HEK293 (cell line): ENCODE data around the gene ACAP2.

Experiments used
- CTCF ChIA-PET: fragments of 350-600 bp; formaldehyde crosslinking; extraction: SDS; loops from one replicate; lab custom pipeline; 2021; ENCODE audit warnings: antibody characterized with exemption; lab: Yijun Ruan, JAX
- POLR2A ChIA-PET: fragments of 300-600 bp; formaldehyde crosslinking; extraction: SDS; loops from one replicate; lab custom pipeline; 2020; ENCODE audit warnings: antibody characterized with exemption, inconsistent platforms; lab: Yijun Ruan, JAX
- H3K27ac ChIP-seq: fragments of 200-500 bp; sonication (Bioruptor generic); 2 replicates; pipeline ENCODE4 v1.5.1; 2014; ENCODE audit warnings: low read depth, low read length, control low read depth, inconsistent platforms; ENCODE audit errors: extremely low read depth
- H3K36me3 ChIP-seq, 2 experiments: fragments of 200-500 bp in 1 of 2; sonication (Bioruptor generic) in 1 of 2; 1 replicate in 1 of 2; 2 replicates in 1 of 2; pipeline ENCODE4 v1.5.1; 2014 to 2017; ENCODE audit warnings: inconsistent platforms in 2 of 2, low read length in 2 of 2; ENCODE audit not compliant: control insufficient read depth in 2 of 2, insufficient read depth in 1 of 2
- H3K4me1 ChIP-seq: fragments of 200-500 bp; sonication (Bioruptor generic); 2 replicates; pipeline ENCODE4 v1.5.1; 2014; ENCODE audit warnings: mild to moderate bottlenecking, low read length, inconsistent platforms; ENCODE audit not compliant: control insufficient read depth, insufficient read depth
- H3K4me3 ChIP-seq: 2 replicates; pipeline ENCODE4 v1.5.1; 2011; ENCODE audit warnings: low read depth, mild to moderate bottlenecking, control low read depth, low read length, moderate library complexity
- H3K9me3 ChIP-seq: fragments of 200-500 bp; sonication (Bioruptor generic); 2 replicates; pipeline ENCODE4 v1.5.1; 2014; ENCODE audit warnings: low read depth, low read length, inconsistent platforms; ENCODE audit not compliant: control insufficient read depth, insufficient read depth
- GLIS1 ChIP-seq: fragments of 450-650 bp; formaldehyde crosslinking; IDR thresholded peaks from 2 replicates; pipeline ENCODE4 v1.5.1; 2016; ENCODE audit warnings: missing biosample characterization, missing genetic modification characterization
- KLF9 ChIP-seq: fragments of 450-650 bp; formaldehyde crosslinking; IDR thresholded peaks from 2 replicates; pipeline ENCODE4 v1.5.1; 2016; ENCODE audit warnings: missing biosample characterization, missing genetic modification characterization, low read depth
- SCRT2 ChIP-seq: fragments of 450-650 bp; formaldehyde crosslinking; IDR thresholded peaks from 2 replicates; pipeline ENCODE4 v1.5.1; 2016; ENCODE audit warnings: missing biosample characterization, missing genetic modification characterization
- SP2 ChIP-seq: fragments of 450-650 bp; formaldehyde crosslinking; IDR thresholded peaks from 2 replicates; pipeline ENCODE4 v1.5.1; 2016; ENCODE audit warnings: missing biosample characterization, missing genetic modification characterization
- SP3 ChIP-seq: fragments of 450-650 bp; formaldehyde crosslinking; IDR thresholded peaks from 2 replicates; pipeline ENCODE4 v1.5.1; 2016; ENCODE audit warnings: missing biosample characterization, missing genetic modification characterization
- TCF7L2 ChIP-seq: IDR thresholded peaks from 2 replicates; pipeline ENCODE4 v1.6.1; 2011; ENCODE audit warnings: low read depth, mild to moderate bottlenecking, inconsistent platforms, low read length, moderate library complexity, borderline replicate concordance
- ZBTB8A ChIP-seq: fragments of 450-650 bp; formaldehyde crosslinking; IDR thresholded peaks from 2 replicates; pipeline ENCODE4 v1.5.1; 2016; ENCODE audit warnings: missing biosample characterization, missing genetic modification characterization
- ZNF114 ChIP-seq: fragments of 450-650 bp; formaldehyde crosslinking; IDR thresholded peaks from 2 replicates; pipeline ENCODE4 v1.5.0; 2017; ENCODE audit warnings: missing biosample characterization, missing genetic modification characterization
- ZNF146 ChIP-seq: fragments of 450-650 bp; formaldehyde crosslinking; IDR thresholded peaks from 2 replicates; pipeline ENCODE4 v1.5.1; 2016; ENCODE audit warnings: missing biosample characterization, missing genetic modification characterization
- ZNF202 ChIP-seq: fragments of 450-650 bp; formaldehyde crosslinking; IDR thresholded peaks from 2 replicates; pipeline ENCODE4 v1.5.1; 2016; ENCODE audit warnings: missing biosample characterization, missing genetic modification characterization, borderline replicate concordance
- ZNF292 ChIP-seq: fragments of 450-650 bp; formaldehyde crosslinking; IDR thresholded peaks from 2 replicates; pipeline ENCODE4 v1.5.1; 2016; ENCODE audit warnings: low read depth, missing biosample characterization, missing genetic modification characterization, borderline replicate concordance
- ZNF335 ChIP-seq: fragments of 450-650 bp; formaldehyde crosslinking; conservative IDR thresholded peaks from 2 replicates; pipeline ENCODE4 v1.5.1; 2016; ENCODE audit warnings: missing biosample characterization, missing genetic modification characterization
- ZNF830 ChIP-seq: fragments of 450-650 bp; IDR thresholded peaks from 2 replicates; pipeline ENCODE4 v1.5.0; 2018; ENCODE audit warnings: missing biosample characterization, missing genetic modification characterization, low read depth, mild to moderate bottlenecking, moderate library complexity
- ZSCAN30 ChIP-seq: fragments of 450-650 bp; IDR thresholded peaks from 2 replicates; pipeline ENCODE4 v1.5.1; 2018; ENCODE audit warnings: missing biosample characterization, mild to moderate bottlenecking, missing genetic modification characterization, moderate library complexity
- TF ChIP-seq, protein P1 (sequence below): fragments of 450-650 bp; formaldehyde crosslinking; IDR thresholded peaks from 2 replicates; pipeline ENCODE4 v1.5.1; 2016; ENCODE audit warnings: missing biosample characterization, missing genetic modification characterization, low read depth
- TF ChIP-seq, protein P2 (sequence below): fragments of 450-650 bp; formaldehyde crosslinking; IDR thresholded peaks from 2 replicates; pipeline ENCODE4 v1.5.1; 2016; ENCODE audit warnings: missing biosample characterization, missing genetic modification characterization
- TF ChIP-seq, protein P3 (sequence below): fragments of 450-650 bp; formaldehyde crosslinking; IDR thresholded peaks from 2 replicates; pipeline ENCODE4 v1.5.1; 2016; ENCODE audit warnings: missing biosample characterization, missing genetic modification characterization
- TF ChIP-seq, protein P4 (sequence below): fragments of 450-650 bp; formaldehyde crosslinking; optimal IDR thresholded peaks from 2 replicates; pipeline ENCODE3; 2016; ENCODE audit warnings: missing biosample characterization, mild to moderate bottlenecking, missing genetic modification characterization
- TF ChIP-seq, protein P5 (sequence below): fragments of 450-650 bp; formaldehyde crosslinking; IDR thresholded peaks from 2 replicates; pipeline ENCODE4 v1.5.1; 2017; ENCODE audit warnings: missing biosample characterization, missing genetic modification characterization
- TF ChIP-seq, protein P6 (sequence below): fragments of 450-650 bp; formaldehyde crosslinking; IDR thresholded peaks from 2 replicates; pipeline ENCODE4 v1.5.1; 2016; ENCODE audit warnings: missing biosample characterization, missing genetic modification characterization
- TF ChIP-seq, protein P7 (sequence below): fragments of 450-650 bp; formaldehyde crosslinking; IDR thresholded peaks from 2 replicates; pipeline ENCODE4 v1.5.1; 2016; ENCODE audit warnings: missing biosample characterization, missing genetic modification characterization

ACAP2 gene

DNA sequence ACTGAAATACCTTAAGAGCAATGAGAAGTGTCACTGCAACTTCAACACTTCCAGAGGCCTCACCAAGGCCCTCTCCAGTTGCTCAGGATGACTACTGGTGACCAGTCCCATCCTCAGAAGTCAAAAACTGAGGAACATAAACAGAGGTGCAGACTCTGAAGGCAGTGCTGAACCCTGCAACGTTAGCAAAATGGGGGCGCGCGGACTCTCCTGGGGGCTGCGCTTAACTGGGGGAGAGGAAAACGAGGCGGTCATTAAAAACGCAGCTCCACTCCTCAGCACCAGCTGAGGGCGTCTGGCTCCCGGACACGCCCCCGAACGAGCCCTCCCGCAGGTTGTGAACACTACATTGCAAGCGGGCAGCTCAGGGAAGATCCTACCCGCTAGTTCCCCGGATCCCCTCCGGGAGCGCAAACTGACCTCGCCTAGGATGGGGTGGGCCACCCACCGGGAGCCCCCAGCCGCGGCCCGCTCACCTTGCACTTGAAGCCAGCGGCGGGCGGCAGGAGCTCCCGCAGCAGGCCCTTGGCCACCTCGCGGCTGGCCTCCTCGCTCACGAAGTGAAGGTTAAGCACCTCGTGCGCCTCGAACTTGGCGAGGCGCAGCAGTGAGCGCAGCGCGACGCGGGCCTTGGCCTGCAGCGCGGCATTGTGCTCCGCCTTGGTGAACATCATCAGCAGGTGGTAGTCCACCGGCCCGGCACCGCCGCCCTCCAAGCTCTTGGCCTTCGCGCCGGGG lies 172.6 kb downstream of the ACAP2 start:
- ChIA-PET POLR2A (interaction anchor here (0.5 to 1.8 kb wide), 6 partner anchors 12 to 686 kb away, joined by 3 to 6 read pairs (median 4); partner anchors contain the start of gene PPP1R2), CTCF (interaction anchor here (0.6 to 2.9 kb wide), 15 partner anchors 9 to 599 kb away, joined by 3 to 92 read pairs (median 7); partner anchors contain the start of genes ACAP2, LSG1 and PPP1R2)
- H3K9me3 ChIP-seq, result no peaks in the 10 kb centered on the region
- H3K27ac ChIP-seq, result peak overlapping the region; percentile 51
- H3K4me1 ChIP-seq, result no peaks in the 10 kb centered on the region
- peak overlapping the region; percentile 81 for H3K4me3 ChIP-seq
- peaks cover 0 to 27% of the 10 kb centered on the region in 2 experiments; a peak in 1 of 3 replicates for H3K36me3 ChIP-seq
- TF ChIP-seq ZNF335 (tag by site-specific recombination) (peak; percentile 65), SP2 (peak; percentile 65), SP3 (tag by site-specific recombination) (peak; percentile 24; the same call in 1 of the 2 replicates), ZNF146 (tag by site-specific recombination) (peak; percentile 26), SCRT2 (tag by site-specific recombination) (peak; percentile 25; the same call in 1 of the 2 replicates), ZNF830 (tag by site-specific recombination) (no peak), ZSCAN30 (tag by site-specific recombination) (0 out of 2 replicates have a peak, but pooled peaks have one; percentile 2), ZNF202 (tag by site-specific recombination) (no peak), TCF7L2 (no peak), ZNF114 (tag by site-specific recombination) (no peak), GLIS1 (tag by site-specific recombination) (peak; percentile 69), ZBTB8A (peak; percentile 46), KLF9 (tag by site-specific recombination) (peak; percentile 91), ZNF292 (tag by site-specific recombination) (no peak)
- TF ChIP-seq, protein P1, sequence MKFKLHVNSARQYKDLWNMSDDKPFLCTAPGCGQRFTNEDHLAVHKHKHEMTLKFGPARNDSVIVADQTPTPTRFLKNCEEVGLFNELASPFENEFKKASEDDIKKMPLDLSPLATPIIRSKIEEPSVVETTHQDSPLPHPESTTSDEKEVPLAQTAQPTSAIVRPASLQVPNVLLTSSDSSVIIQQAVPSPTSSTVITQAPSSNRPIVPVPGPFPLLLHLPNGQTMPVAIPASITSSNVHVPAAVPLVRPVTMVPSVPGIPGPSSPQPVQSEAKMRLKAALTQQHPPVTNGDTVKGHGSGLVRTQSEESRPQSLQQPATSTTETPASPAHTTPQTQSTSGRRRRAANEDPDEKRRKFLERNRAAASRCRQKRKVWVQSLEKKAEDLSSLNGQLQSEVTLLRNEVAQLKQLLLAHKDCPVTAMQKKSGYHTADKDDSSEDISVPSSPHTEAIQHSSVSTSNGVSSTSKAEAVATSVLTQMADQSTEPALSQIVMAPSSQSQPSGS, result no peak
- TF ChIP-seq, protein P2, sequence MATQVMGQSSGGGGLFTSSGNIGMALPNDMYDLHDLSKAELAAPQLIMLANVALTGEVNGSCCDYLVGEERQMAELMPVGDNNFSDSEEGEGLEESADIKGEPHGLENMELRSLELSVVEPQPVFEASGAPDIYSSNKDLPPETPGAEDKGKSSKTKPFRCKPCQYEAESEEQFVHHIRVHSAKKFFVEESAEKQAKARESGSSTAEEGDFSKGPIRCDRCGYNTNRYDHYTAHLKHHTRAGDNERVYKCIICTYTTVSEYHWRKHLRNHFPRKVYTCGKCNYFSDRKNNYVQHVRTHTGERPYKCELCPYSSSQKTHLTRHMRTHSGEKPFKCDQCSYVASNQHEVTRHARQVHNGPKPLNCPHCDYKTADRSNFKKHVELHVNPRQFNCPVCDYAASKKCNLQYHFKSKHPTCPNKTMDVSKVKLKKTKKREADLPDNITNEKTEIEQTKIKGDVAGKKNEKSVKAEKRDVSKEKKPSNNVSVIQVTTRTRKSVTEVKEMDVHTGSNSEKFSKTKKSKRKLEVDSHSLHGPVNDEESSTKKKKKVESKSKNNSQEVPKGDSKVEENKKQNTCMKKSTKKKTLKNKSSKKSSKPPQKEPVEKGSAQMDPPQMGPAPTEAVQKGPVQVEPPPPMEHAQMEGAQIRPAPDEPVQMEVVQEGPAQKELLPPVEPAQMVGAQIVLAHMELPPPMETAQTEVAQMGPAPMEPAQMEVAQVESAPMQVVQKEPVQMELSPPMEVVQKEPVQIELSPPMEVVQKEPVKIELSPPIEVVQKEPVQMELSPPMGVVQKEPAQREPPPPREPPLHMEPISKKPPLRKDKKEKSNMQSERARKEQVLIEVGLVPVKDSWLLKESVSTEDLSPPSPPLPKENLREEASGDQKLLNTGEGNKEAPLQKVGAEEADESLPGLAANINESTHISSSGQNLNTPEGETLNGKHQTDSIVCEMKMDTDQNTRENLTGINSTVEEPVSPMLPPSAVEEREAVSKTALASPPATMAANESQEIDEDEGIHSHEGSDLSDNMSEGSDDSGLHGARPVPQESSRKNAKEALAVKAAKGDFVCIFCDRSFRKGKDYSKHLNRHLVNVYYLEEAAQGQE, result 0 out of 2 replicates have a peak, but pooled peaks have one; percentile 7
- TF ChIP-seq, protein P3, sequence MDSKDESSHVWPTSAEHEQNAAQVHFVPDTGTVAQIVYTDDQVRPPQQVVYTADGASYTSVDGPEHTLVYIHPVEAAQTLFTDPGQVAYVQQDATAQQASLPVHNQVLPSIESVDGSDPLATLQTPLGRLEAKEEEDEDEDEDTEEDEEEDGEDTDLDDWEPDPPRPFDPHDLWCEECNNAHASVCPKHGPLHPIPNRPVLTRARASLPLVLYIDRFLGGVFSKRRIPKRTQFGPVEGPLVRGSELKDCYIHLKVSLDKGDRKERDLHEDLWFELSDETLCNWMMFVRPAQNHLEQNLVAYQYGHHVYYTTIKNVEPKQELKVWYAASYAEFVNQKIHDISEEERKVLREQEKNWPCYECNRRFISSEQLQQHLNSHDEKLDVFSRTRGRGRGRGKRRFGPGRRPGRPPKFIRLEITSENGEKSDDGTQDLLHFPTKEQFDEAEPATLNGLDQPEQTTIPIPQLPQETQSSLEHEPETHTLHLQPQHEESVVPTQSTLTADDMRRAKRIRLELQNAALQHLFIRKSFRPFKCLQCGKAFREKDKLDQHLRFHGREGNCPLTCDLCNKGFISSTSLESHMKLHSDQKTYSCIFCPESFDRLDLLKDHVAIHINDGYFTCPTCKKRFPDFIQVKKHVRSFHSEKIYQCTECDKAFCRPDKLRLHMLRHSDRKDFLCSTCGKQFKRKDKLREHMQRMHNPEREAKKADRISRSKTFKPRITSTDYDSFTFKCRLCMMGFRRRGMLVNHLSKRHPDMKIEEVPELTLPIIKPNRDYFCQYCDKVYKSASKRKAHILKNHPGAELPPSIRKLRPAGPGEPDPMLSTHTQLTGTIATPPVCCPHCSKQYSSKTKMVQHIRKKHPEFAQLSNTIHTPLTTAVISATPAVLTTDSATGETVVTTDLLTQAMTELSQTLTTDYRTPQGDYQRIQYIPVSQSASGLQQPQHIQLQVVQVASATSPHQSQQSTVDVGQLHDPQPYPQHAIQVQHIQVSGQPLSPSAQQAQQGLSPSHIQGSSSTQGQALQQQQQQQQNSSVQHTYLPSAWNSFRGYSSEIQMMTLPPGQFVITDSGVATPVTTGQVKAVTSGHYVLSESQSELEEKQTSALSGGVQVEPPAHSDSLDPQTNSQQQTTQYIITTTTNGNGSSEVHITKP (tag by site-specific recombination), result peak; percentile 18; the same call in 1 of the 2 replicates
- TF ChIP-seq, protein P4, sequence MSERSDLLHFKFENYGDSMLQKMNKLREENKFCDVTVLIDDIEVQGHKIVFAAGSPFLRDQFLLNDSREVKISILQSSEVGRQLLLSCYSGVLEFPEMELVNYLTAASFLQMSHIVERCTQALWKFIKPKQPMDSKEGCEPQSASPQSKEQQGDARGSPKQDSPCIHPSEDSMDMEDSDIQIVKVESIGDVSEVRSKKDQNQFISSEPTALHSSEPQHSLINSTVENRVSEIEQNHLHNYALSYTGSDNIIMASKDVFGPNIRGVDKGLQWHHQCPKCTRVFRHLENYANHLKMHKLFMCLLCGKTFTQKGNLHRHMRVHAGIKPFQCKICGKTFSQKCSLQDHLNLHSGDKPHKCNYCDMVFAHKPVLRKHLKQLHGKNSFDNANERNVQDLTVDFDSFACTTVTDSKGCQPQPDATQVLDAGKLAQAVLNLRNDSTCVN, result peak; percentile 91
- TF ChIP-seq, protein P5, sequence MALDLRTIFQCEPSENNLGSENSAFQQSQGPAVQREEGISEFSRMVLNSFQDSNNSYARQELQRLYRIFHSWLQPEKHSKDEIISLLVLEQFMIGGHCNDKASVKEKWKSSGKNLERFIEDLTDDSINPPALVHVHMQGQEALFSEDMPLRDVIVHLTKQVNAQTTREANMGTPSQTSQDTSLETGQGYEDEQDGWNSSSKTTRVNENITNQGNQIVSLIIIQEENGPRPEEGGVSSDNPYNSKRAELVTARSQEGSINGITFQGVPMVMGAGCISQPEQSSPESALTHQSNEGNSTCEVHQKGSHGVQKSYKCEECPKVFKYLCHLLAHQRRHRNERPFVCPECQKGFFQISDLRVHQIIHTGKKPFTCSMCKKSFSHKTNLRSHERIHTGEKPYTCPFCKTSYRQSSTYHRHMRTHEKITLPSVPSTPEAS, result peak; percentile 38
- TF ChIP-seq, protein P6, sequence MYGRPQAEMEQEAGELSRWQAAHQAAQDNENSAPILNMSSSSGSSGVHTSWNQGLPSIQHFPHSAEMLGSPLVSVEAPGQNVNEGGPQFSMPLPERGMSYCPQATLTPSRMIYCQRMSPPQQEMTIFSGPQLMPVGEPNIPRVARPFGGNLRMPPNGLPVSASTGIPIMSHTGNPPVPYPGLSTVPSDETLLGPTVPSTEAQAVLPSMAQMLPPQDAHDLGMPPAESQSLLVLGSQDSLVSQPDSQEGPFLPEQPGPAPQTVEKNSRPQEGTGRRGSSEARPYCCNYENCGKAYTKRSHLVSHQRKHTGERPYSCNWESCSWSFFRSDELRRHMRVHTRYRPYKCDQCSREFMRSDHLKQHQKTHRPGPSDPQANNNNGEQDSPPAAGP (tag by site-specific recombination), result peak; percentile 55; the same call in 1 of the 2 replicates
- TF ChIP-seq, protein P7, sequence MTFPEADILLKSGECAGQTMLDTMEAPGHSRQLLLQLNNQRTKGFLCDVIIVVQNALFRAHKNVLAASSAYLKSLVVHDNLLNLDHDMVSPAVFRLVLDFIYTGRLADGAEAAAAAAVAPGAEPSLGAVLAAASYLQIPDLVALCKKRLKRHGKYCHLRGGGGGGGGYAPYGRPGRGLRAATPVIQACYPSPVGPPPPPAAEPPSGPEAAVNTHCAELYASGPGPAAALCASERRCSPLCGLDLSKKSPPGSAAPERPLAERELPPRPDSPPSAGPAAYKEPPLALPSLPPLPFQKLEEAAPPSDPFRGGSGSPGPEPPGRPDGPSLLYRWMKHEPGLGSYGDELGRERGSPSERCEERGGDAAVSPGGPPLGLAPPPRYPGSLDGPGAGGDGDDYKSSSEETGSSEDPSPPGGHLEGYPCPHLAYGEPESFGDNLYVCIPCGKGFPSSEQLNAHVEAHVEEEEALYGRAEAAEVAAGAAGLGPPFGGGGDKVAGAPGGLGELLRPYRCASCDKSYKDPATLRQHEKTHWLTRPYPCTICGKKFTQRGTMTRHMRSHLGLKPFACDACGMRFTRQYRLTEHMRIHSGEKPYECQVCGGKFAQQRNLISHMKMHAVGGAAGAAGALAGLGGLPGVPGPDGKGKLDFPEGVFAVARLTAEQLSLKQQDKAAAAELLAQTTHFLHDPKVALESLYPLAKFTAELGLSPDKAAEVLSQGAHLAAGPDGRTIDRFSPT (tag by site-specific recombination), result peak; percentile 24; the same call in 1 of the 2 replicates
